NCI-H82 (cell line): ENCODE data around the gene NDUFC2.
"Not testable (repeated sequence)": the region's sequence is repeated elsewhere in the genome, so short reads cannot be mapped to it uniquely, and the experiment has no call there.

Experiments
- DNase-seq: peaks from one replicate; lab custom pipeline; 2025; lab: John Stamatoyannopoulos, UW

Gene NDUFC2

DNA sequence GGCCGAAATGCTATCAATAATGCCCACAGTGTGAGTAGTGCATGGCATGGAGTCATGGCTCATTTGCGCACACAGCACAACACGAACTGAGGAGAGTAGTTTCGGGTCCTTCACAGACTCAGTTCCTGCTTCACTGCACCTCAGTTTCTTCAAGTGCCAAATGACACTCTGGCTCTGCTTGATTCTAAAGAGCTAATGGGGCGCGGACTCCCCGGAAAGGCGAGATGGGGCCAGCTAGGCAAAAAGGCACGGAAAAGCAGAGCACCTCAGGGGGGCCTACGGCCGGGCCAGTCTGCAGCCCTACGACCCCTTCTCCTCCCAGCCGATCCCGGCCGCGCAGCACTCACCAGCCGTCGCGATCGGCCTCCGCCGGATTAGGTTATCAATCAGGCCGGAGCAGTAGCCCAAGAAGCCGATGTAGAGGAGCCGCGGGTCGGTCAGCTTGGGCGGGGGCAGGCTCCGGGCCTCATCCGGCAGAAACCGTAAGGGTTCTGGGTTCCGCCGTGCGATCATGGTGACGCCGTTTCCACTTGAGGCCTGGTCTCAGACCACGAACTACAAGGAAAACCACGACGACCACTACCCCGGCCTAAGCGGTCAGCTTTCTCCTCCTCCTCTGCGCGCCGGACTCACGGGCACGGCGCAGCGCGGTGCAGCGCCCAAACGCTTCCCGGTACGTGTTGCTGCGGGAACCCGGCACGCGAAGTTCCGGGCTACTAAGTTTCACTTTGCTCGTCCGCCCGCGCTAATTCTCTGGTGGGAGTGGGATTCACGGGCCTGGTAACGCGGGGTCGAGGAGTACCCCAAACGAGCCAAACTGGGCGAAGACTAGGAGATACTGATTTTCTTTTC is at the start of gene NDUFC2:
NDUFC2 (minus strand) TSS at position 631 of the 852 bp plus-strand sequence; CDS start at position 513, 118 bp downstream.
- DNase-seq, result peak; percentile 82

- DNase-seq, result no peak
Observed at GRCh38 chr11:78127403-78127802, 47.7 kb upstream of the NDUFC2 start.

DNA sequence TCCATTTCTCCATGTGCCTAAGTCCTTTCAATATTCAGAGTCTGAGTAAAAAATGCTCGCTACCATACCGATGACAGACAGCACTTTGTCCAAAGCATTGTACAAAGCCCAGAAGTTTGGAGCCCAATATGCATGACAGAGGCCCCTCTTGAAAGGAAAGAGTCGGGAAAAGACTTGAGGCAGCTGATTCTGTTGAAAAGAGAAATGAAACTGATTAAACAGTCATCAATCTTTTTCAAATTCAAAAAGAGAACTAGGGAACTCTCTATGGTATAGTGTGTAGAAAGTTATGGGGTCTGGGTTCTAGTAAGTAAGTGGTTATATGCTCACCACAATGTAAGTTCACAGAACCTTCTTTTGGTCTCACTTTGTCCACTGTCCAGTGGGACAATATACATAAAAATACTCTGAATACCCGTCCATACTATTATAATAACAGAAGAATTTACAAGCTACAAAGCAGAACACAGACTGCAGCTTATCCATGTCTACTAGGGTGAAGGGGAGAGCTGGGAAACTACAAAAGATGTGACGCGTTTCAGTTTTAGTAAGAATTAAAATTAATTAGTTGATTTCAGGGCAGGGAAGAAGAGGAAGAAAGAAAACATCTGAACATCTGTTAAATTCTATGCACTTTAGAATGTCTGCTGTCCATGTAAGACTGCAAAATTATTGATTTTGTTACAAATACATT is 33.1 kb upstream of the NDUFC2 start:
- DNase-seq, result no peak

- no peak for DNase-seq
Observed at GRCh38 chr11:78111298-78111697, 31.6 kb upstream of the NDUFC2 start.

GRCh38 chr11:78110830-78111229 is 31.2 kb upstream of the NDUFC2 start:
- no peak for DNase-seq

DNA sequence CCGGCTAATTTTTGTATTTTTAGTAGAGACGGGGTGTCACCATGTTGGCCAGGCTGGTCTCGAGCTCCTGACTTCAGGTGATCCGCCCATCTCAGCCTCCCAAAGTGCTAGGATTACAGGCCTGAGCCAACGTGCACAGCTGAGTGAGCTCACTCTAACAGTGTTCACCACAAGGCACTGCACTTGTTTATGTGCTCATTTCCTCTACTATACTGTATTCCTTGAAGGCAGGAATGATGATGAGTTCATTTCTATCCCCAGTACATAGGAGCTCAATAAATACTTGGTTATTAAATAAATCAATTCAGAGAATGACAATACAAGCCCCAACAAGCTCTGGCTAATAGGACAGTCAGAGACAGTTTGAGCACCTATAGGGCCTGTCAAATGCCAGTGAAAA is 30.7 kb upstream of the NDUFC2 start:
- peak; percentile 18 for DNase-seq

DNA sequence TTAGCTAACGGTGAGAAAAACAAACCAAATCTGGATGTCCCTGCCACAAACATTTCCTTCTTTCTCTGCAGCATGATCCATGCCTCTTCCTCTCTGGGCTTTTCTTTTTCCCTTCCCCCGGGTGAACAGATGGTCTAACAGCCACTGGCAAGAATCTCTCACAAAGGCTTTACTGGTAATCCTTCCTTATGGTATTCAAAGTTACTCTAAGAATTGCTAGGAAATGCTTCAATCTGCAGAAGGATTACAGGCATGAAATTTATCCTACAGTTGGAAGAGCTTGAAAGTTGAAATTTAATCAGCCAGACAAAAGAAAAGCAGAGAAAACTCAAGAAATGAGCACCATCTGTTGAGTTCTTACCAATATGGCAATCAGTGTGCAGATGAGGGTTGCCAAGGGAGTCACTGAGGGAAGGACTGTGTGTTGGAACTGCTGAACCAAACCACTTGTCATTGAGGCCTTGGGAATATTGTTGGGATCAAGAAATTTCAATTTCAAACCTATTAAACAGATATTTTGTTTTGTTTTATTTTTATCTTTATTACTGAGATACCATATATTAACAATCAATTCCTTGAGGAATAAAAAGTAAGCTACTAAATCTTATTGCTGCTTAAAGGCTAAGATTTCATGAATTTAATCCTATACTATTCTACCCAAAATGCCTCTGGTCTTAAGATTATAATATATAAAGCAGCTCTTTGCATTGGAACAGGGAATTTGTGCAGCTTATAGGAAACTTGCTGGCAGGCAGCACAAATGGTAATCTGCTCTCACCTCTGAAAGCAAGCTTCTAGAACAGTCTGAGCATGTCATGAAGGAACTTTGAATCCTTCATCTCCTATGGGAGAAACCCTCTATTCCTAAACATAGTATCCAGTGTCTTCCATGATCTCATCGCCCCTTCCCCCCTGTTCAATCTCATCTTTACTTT is 29.7 kb upstream of the NDUFC2 start:
- DNase-seq, result peak; percentile 92

- DNase-seq, result no peak
Observed at GRCh38 chr11:78100676-78101472, 21.2 kb upstream of the NDUFC2 start.

DNA sequence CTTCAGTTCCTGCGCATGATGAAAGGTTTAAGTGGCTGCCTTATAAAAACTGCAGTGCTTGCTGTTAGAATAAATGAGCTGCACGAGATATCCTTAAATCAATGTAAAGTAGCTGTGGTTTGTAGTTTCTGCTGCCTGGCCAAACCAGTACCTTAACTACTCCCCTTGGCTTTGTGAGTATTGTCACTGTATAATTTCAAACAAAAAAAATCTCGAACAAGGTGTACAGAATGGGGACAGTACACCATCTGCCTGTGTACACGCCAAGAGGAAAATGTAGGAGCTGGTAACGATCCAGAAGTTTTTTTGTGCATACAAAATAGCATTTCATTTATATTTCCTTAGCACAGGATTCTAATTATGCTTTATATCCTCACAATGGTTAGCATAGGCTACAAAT is 20.6 kb upstream of the NDUFC2 start:
- no peak for DNase-seq

DNA sequence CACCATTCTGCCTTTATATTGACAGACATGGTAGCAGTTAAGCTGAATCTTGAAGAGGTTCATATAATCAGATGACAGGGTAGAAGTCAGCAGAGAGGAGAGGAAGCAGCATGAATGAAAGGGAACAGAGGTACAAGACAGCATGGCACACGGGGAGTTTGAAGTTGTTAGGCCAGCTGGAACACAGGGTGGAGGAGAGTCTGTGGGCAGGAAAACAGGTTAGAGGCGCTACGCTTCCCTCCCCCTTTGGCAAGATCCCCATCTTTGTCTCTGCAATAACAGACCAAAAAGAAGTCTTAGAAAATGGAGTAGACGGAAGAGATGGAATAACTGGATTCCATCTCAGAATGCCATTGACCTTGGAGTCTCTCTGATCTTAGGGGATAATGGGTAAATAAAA is 20.0 kb upstream of the NDUFC2 start:
- DNase-seq, result no peak

- DNase-seq, result no peak
Observed at GRCh38 chr11:78097666-78098385, 18.2 kb upstream of the NDUFC2 start.

DNA sequence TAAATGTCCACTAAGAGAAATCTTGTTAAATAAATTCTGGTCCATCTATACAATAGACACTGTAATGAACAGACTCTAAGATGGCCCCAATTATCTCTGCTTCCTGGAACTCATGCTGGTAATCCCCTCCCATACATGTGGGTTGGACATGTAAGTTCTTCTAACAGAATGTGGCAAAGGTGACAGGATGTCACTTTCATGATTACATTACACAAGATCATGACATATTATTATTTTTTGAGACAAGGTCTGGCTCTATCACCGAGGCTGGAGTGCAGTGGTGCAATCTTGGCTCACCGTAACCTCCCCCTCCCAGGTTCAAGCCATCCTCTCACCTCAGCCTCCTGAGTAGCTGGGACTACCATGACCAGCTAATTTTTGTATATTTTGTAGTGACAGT is 14.6 kb upstream of the NDUFC2 start:
- DNase-seq, result no peak

GRCh38 chr11:78086521-78087074 is 6.9 kb upstream of the NDUFC2 start:
- peak; percentile 56 for DNase-seq

- peak; percentile 8 for DNase-seq
Observed at GRCh38 chr11:78085972-78086371, 6.3 kb upstream of the NDUFC2 start.

DNA sequence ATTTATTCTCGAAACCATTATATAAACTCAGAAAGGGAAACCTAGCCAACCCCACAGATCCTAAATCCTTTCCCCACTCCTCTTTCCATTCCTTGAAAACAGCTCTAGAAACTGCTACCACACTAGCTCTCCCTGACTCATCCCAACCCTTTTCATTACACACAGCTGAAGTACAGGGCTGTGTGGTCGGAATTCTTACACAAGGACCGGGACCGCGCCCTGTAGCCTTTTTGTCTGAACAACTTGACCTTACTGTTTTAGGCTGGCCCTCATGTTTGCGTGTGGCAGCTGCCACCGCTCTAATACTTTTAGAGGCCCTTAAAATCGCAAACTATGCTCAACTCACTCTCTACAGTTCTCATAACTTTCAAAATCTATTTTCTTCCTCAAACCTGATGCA is 4.8 kb upstream of the NDUFC2 start:
- DNase-seq, result not testable (repeated sequence)

DNA sequence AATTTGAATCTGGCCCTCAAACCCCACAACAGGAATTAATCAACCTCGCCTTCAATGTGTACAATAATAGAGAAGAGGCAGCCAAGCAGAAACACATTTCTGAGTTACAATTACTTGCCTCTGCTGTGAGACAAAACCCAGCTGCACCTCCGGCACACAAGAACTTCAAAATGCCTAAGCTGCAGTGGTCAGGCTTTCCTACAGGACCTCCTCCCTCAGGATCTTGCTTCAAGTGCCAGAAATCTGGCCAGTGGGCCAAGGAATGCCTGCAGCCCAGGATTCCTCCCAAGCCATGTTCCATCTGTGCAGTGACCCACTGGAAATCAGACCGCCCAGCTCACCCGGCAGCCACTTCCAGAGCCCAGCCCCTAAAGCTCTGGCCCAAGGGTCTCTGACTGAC is 3.4 kb upstream of the NDUFC2 start:
- DNase-seq, result no peak

GRCh38 chr11:78082146-78082545 is 2.5 kb upstream of the NDUFC2 start:
- DNase-seq, result no peak

DNA sequence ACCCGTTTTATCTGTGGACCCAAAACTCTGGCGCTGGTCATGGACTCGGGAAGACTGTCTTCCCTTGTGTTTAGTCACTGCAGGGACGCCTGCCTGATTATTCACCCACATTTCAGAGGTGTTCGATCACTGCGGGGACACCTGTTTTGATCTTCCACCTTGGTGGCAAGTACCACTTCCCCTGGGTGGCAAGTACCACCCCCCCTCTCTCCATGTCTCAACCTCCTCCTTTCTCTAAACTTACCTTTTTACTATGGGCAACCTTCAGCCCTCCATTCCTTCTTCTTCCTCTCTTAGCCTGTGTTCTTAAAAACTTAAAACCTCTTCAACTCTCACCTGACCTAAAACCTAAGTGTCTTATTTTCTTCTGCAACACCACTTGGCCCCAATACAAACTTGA is 1.9 kb upstream of the NDUFC2 start:
- DNase-seq, result no peak

- DNase-seq, result no peak
Observed at GRCh38 chr11:78080818-78081495, 1.3 kb upstream of the NDUFC2 start.
